ENCODE data around the gene CDKL1. TPM values are rescaled to one million over a fixed set of nuclear protein-coding genes. Genes with fewer than 3 reads are reported as not detected.
"Not testable (repeated sequence)": the region's sequence is repeated elsewhere in the genome, so short reads cannot be mapped to it uniquely, and the experiment has no call there.

CDKL1 gene
- total RNA-seq, 1 donor, result 10.5 TPM

DNA sequence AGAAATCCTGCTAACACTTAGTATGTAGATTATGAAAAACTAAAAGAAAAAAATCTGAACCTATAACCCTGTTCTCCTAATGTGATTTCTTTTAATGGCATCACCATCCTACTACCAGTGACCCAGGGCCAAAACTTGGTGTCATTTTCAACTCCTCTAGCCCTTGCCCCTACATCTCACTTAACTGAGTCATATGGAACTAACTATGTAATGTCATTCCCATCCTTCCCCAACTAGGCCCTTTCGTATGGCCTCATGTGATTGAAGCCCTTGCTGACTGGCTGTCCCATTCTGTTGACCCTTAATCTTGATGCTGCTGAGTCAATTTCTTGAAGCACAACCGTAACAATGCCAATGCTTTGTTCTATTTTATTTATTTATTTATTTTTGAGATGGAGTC is 77.0 kb downstream of the CDKL1 start:
- no peak for TF ChIP-seq CTCF (IDR thresholded peaks at IDR 0.05; ENCODE audit: extremely low read depth, low read depth, low read length)
- Histone ChIP-seq H3K27me3 (ENCODE audit: insufficient read depth, low read length) (no peaks in the 10 kb centered on the region), H3K4me3 (ENCODE audit: insufficient read depth, low read length) (no peak overlapping the region), H3K4me2 (ENCODE audit: insufficient read depth, low read length) (no peak overlapping the region), H3K79me2 (ENCODE audit: insufficient read depth, low read length) (peaks cover 10% of the 10 kb centered on the region), H3K36me3 (ENCODE audit: insufficient read depth, low read length) (no peaks in the 10 kb centered on the region), H4K20me1 (ENCODE audit: insufficient read depth, low read length) (peaks cover 6% of the 10 kb centered on the region), H3K27ac (ENCODE audit: low read depth, low read length) (peak overlapping the region; percentile 36), H3K9me3 (ENCODE audit: low read depth, low read length) (no peaks in the 10 kb centered on the region), H3K4me1 (ENCODE audit: insufficient read depth, low read length) (peaks cover 25% of the 10 kb centered on the region), H2AFZ (ENCODE audit: low read length) (no peak overlapping the region)
- DNase-seq (ENCODE audit: insufficient read length, low spot score, missing footprints), result peak; percentile 64

GRCh38 chr14:50319293-50319692 is 77.4 kb downstream of the CDKL1 start:
- no peak for TF ChIP-seq CTCF (IDR thresholded peaks at IDR 0.05; ENCODE audit: extremely low read depth, low read depth, low read length)
- H2AFZ ChIP-seq (ENCODE audit: low read length), result no peak overlapping the region
- DNase-seq (ENCODE audit: insufficient read length, low spot score, missing footprints), result no peak
- H3K4me3 ChIP-seq (ENCODE audit: insufficient read depth, low read length), result no peak overlapping the region
- no peaks in the 10 kb centered on the region for H3K9me3 ChIP-seq (ENCODE audit: low read depth, low read length)
- no peaks in the 10 kb centered on the region for H3K36me3 ChIP-seq (ENCODE audit: insufficient read depth, low read length)
- no peaks in the 10 kb centered on the region for H3K27me3 ChIP-seq (ENCODE audit: insufficient read depth, low read length)
- peaks cover 12% of the 10 kb centered on the region for H3K79me2 ChIP-seq (ENCODE audit: insufficient read depth, low read length)
- H3K4me1 ChIP-seq (ENCODE audit: insufficient read depth, low read length), result peaks cover 25% of the 10 kb centered on the region
- peak overlapping the region; percentile 36 for H3K27ac ChIP-seq (ENCODE audit: low read depth, low read length)
- H3K4me2 ChIP-seq (ENCODE audit: insufficient read depth, low read length), result no peak overlapping the region
- H4K20me1 ChIP-seq (ENCODE audit: insufficient read depth, low read length), result peaks cover 6% of the 10 kb centered on the region

DNA sequence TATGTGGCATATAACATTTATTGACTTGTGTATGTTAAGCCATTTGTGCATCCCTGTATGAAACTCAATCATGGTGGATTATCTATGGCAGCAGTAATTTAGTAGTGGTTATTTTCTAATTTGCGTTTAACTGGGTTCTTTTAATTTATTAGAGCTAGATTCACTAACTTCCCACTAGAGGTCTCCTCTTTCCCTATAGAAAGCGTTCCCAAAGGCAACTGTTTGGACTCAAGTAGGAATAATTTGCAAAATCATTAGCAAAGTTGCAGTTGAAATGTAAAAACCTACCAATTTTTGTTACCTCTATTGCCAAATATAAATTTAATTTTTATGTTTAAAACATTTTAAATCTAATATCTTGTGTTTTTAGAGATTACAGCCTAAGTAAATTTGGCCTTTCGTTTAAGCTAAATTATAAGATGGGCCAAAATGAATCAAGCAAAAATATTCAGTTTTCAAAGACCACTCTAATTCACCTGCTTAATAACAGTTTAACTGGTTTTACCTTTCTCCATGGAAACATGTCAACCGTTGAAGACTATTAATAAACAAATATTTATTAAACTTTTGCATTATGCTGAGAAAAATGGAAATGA is 78.6 kb downstream of the CDKL1 start:
- Histone ChIP-seq H3K4me3 (ENCODE audit: insufficient read depth, low read length) (no peak overlapping the region), H3K9me3 (ENCODE audit: low read depth, low read length) (no peaks in the 10 kb centered on the region), H3K4me1 (ENCODE audit: insufficient read depth, low read length) (peaks cover 27% of the 10 kb centered on the region), H3K27ac (ENCODE audit: low read depth, low read length) (no peak overlapping the region), H4K20me1 (ENCODE audit: insufficient read depth, low read length) (peaks cover 6% of the 10 kb centered on the region), H3K27me3 (ENCODE audit: insufficient read depth, low read length) (no peaks in the 10 kb centered on the region), H2AFZ (ENCODE audit: low read length) (no peak overlapping the region), H3K4me2 (ENCODE audit: insufficient read depth, low read length) (no peak overlapping the region), H3K36me3 (ENCODE audit: insufficient read depth, low read length) (no peaks in the 10 kb centered on the region), H3K79me2 (ENCODE audit: insufficient read depth, low read length) (peaks cover 19% of the 10 kb centered on the region)
- peak; percentile 79 for TF ChIP-seq CTCF (IDR thresholded peaks at IDR 0.05; ENCODE audit: extremely low read depth, low read depth, low read length)
- DNase-seq (ENCODE audit: insufficient read length, low spot score, missing footprints), result peak; percentile 49

- H3K4me3 ChIP-seq (ENCODE audit: insufficient read depth, low read length); H4K20me1 ChIP-seq (ENCODE audit: insufficient read depth, low read length); H3K9me3 ChIP-seq (ENCODE audit: low read depth, low read length); H3K27me3 ChIP-seq (ENCODE audit: insufficient read depth, low read length); DNase-seq (ENCODE audit: insufficient read length, low spot score, missing footprints); H2AFZ ChIP-seq (ENCODE audit: low read length); H3K27ac ChIP-seq (ENCODE audit: low read depth, low read length); H3K4me2 ChIP-seq (ENCODE audit: insufficient read depth, low read length); H3K36me3 ChIP-seq (ENCODE audit: insufficient read depth, low read length): not testable (repeated sequence)
- Histone ChIP-seq H3K79me2 (ENCODE audit: insufficient read depth, low read length) (peaks cover 26% of the 10 kb centered on the region), H3K4me1 (ENCODE audit: insufficient read depth, low read length) (peaks cover 18% of the 10 kb centered on the region)
Observed at GRCh38 chr14:50314098-50314497, 82.6 kb downstream of the CDKL1 start.

All from osteoblast (primary cell).